ENCODE data around the gene MDP1. TPM values are rescaled to one million over a fixed set of nuclear protein-coding genes. Genes with fewer than 3 reads are reported as not detected.

Gene MDP1
- total RNA-seq, 2 experiments from 2014 or later = 19.4 to 20.9 TPM

- no peaks in the 10 kb centered on the region for H3K9me3 Mint-ChIP-seq
- peak overlapping the region; percentile 76 for H3K27ac Mint-ChIP-seq
- peaks cover 63% of the 10 kb centered on the region for H3K4me1 Mint-ChIP-seq
- H3K36me3 Mint-ChIP-seq = peaks cover 41% of the 10 kb centered on the region
- H3K27me3 Mint-ChIP-seq = no peaks in the 10 kb centered on the region
- H3K4me3 Mint-ChIP-seq = no peak overlapping the region
- DNase-seq = no peak
Measured at GRCh38 chr14:24238527-24239037, 22.7 kb upstream of the MDP1 start.

- no peaks in the 10 kb centered on the region for H3K27me3 Mint-ChIP-seq
- peaks cover 41% of the 10 kb centered on the region for H3K36me3 Mint-ChIP-seq
- DNase-seq = no peak
- no peak overlapping the region for H3K4me3 Mint-ChIP-seq
- H3K9me3 Mint-ChIP-seq = no peaks in the 10 kb centered on the region
- H3K27ac Mint-ChIP-seq = peak overlapping the region; percentile 76
- H3K4me1 Mint-ChIP-seq = peaks cover 63% of the 10 kb centered on the region
Measured at GRCh38 chr14:24238123-24238522, 22.3 kb upstream of the MDP1 start.

- no peaks in the 10 kb centered on the region for H3K27me3 Mint-ChIP-seq
- peaks cover 41% of the 10 kb centered on the region for H3K36me3 Mint-ChIP-seq
- H3K4me1 Mint-ChIP-seq = peaks cover 58% of the 10 kb centered on the region
- no peak overlapping the region for H3K4me3 Mint-ChIP-seq
- no peaks in the 10 kb centered on the region for H3K9me3 Mint-ChIP-seq
- DNase-seq = no peak
- peak overlapping the region; percentile 76 for H3K27ac Mint-ChIP-seq
Measured at GRCh38 chr14:24237463-24237955, 21.6 kb upstream of the MDP1 start.

- Mint-ChIP-seq H3K9me3 (no peaks in the 10 kb centered on the region), H3K27me3 (no peaks in the 10 kb centered on the region), H3K4me3 (no peak overlapping the region), H3K4me1 (peaks cover 58% of the 10 kb centered on the region), H3K36me3 (peaks cover 41% of the 10 kb centered on the region), H3K27ac (no peak overlapping the region)
- DNase-seq = no peak
Measured at GRCh38 chr14:24236689-24237462, 21.0 kb upstream of the MDP1 start.

GRCh38 chr14:24235804-24236688 lies 20.2 kb upstream of the MDP1 start:
- Mint-ChIP-seq H3K36me3 (peaks cover 39% of the 10 kb centered on the region), H3K27ac (peak overlapping the region; percentile 50)

GRCh38 chr14:24234095-24235005 lies 18.5 kb upstream of the MDP1 start:
- H3K27ac Mint-ChIP-seq = peak overlapping the region; percentile 54
- no peak for DNase-seq
- H3K4me3 Mint-ChIP-seq = peak overlapping the region; percentile 26
- H3K4me1 Mint-ChIP-seq = peaks cover 46% of the 10 kb centered on the region
- no peaks in the 10 kb centered on the region for H3K9me3 Mint-ChIP-seq
- peaks cover 32% of the 10 kb centered on the region for H3K36me3 Mint-ChIP-seq
- no peaks in the 10 kb centered on the region for H3K27me3 Mint-ChIP-seq

More at GRCh38 chr14:24235804-24236688, 20.2 kb upstream of the MDP1 start:
- Mint-ChIP-seq H3K9me3 (no peaks in the 10 kb centered on the region), H3K4me1 (peaks cover 59% of the 10 kb centered on the region), H3K4me3 (no peak overlapping the region), H3K27me3 (no peaks in the 10 kb centered on the region)
- no peak for DNase-seq

GRCh38 chr14:24233538-24233866 lies 17.6 kb upstream of the MDP1 start:
- DNase-seq = peak; percentile 18
- Mint-ChIP-seq H3K36me3 (peaks cover 29% of the 10 kb centered on the region), H3K27ac (peak overlapping the region; percentile 93), H3K9me3 (no peaks in the 10 kb centered on the region), H3K4me1 (peaks cover 41% of the 10 kb centered on the region), H3K27me3 (no peaks in the 10 kb centered on the region), H3K4me3 (peak overlapping the region; percentile 95)

- peak within 1 kb of the TSS; percentile 95 for H3K4me3 Mint-ChIP-seq
- no peaks in the 10 kb centered on the region for H3K27me3 Mint-ChIP-seq
- peaks cover 24% of the 10 kb centered on the region for H3K36me3 Mint-ChIP-seq
- DNase-seq = no peak
- no peaks in the 10 kb centered on the region for H3K9me3 Mint-ChIP-seq
- peaks cover 36% of the 10 kb centered on the region for H3K4me1 Mint-ChIP-seq
- peak within 1 kb of the TSS; percentile 93 for H3K27ac Mint-ChIP-seq
Measured at GRCh38 chr14:24232645-24233537, 17.0 kb upstream of the MDP1 start, which contains the start of gene GMPR2. TSS of gene GMPR2 (plus strand) at chr14:24232929. CDS start at chr14:24233254, 325 bp downstream.

GRCh38 chr14:24232121-24232644 lies 16.3 kb upstream of the MDP1 start, which contains the start of gene NEDD8:
TSS of gene NEDD8 (minus strand) at chr14:24232367. CDS start at chr14:24232267, 100 bp downstream.
- H3K27me3 Mint-ChIP-seq = no peaks in the 10 kb centered on the region

GRCh38 chr14:24231263-24232120 lies 15.6 kb upstream of the MDP1 start:
- Mint-ChIP-seq H3K9me3 (no peaks in the 10 kb centered on the region), H3K36me3 (peaks cover 19% of the 10 kb centered on the region), H3K4me1 (peaks cover 41% of the 10 kb centered on the region), H3K27me3 (no peaks in the 10 kb centered on the region), H3K27ac (peak overlapping the region; percentile 93), H3K4me3 (peak overlapping the region; percentile 95)
- peak; percentile 22 for DNase-seq

More at GRCh38 chr14:24232121-24232644, 16.3 kb upstream of the MDP1 start, which contains the start of gene NEDD8:
- peaks cover 21% of the 10 kb centered on the region for H3K36me3 Mint-ChIP-seq
- peaks cover 35% of the 10 kb centered on the region for H3K4me1 Mint-ChIP-seq
- DNase-seq = peak; percentile 90
- peak within 1 kb of the TSS; percentile 95 for H3K4me3 Mint-ChIP-seq
- H3K27ac Mint-ChIP-seq = peak within 1 kb of the TSS; percentile 93
- no peaks in the 10 kb centered on the region for H3K9me3 Mint-ChIP-seq

GRCh38 chr14:24228902-24229301 lies 13.0 kb upstream of the MDP1 start:
- DNase-seq = no peak
- Mint-ChIP-seq H3K27me3 (no peaks in the 10 kb centered on the region), H3K4me1 (peaks cover 30% of the 10 kb centered on the region), H3K9me3 (no peaks in the 10 kb centered on the region), H3K36me3 (peaks cover 9% of the 10 kb centered on the region), H3K27ac (no peak overlapping the region), H3K4me3 (no peak overlapping the region)

GRCh38 chr14:24226473-24226872 lies 10.6 kb upstream of the MDP1 start:
- peaks cover 25% of the 10 kb centered on the region for H3K4me1 Mint-ChIP-seq
- DNase-seq = no peak
- no peaks in the 10 kb centered on the region for H3K9me3 Mint-ChIP-seq
- H3K27ac Mint-ChIP-seq = no peak overlapping the region
- H3K27me3 Mint-ChIP-seq = no peaks in the 10 kb centered on the region
- H3K4me3 Mint-ChIP-seq = no peak overlapping the region
- H3K36me3 Mint-ChIP-seq = peaks cover 9% of the 10 kb centered on the region

Data from activated naive CD8-positive, alpha-beta T cell treated with anti-CD3 and anti-CD28 coated beads for 36 hours (primary cell).